H1 (cell line): ENCODE data around the gene RPE.

Experiments
- CEBPB ChIP-seq: IDR thresholded peaks from 2 replicates; pipeline ENCODE4 v1.6.1; 2012; ENCODE audit warnings: low read depth, low read length
- CREB1 ChIP-seq: IDR thresholded peaks from 2 replicates; pipeline ENCODE4 v1.6.1; 2012; ENCODE audit warnings: inconsistent platforms
- KDM1A ChIP-seq: fragments of 200-600, 300-600 bp; sonication (generic); IDR thresholded peaks from 2 replicates; pipeline ENCODE4 v1.7.1; 2016; ENCODE audit warnings: mild to moderate bottlenecking, low read length, borderline replicate concordance
- POLR2A ChIP-seq, 2 experiments: IDR thresholded peaks; 1 replicate in 1 of 2; 2 replicates in 1 of 2; pipeline ENCODE4 v1.6.1; 2011; ENCODE audit warnings: low read depth in 2 of 2, low read length in 2 of 2, mild to moderate bottlenecking in 2 of 2; ENCODE audit errors: control extremely low read depth in 1 of 2
- POLR2AphosphoS5 ChIP-seq: IDR thresholded peaks from 2 replicates; pipeline ENCODE4 v1.6.1; 2011; ENCODE audit warnings: low read depth, low read length
- RAD21 ChIP-seq, 2 experiments: IDR thresholded peaks in 1 of 2; conservative IDR thresholded peaks in 1 of 2; 2 replicates each; pipeline ENCODE4 v1.6.1; 2011; ENCODE audit warnings: low read depth in 2 of 2, low read length in 2 of 2, improper control_type of control experiment in 1 of 2, inconsistent platforms in 1 of 2, mild to moderate bottlenecking in 1 of 2, moderate library complexity in 1 of 2
- RNF2 ChIP-seq: fragments of 200-900, 300-1000 bp; sonication (generic); IDR thresholded peaks from 2 replicates; pipeline ENCODE4 v1.7.1; 2016; ENCODE audit warnings: borderline replicate concordance, low read depth, mild to moderate bottlenecking, antibody characterized with exemption, low read length; ENCODE audit not compliant: poor library complexity, severe bottlenecking; ENCODE audit errors: missing control alignments
- SP1 ChIP-seq: IDR thresholded peaks from 2 replicates; pipeline ENCODE4 v1.6.1; 2011; ENCODE audit warnings: low read depth, low read length
- TBP ChIP-seq: IDR thresholded peaks from 2 replicates; pipeline ENCODE4 v1.6.1; 2011; ENCODE audit warnings: low read depth, low read length, improper control_type of control experiment
- YY1 ChIP-seq: IDR thresholded peaks from 2 replicates; pipeline ENCODE4 v1.6.1; 2011; ENCODE audit warnings: low read depth, mild to moderate bottlenecking, low read length
- TF ChIP-seq, protein P1 (sequence below): IDR thresholded peaks from 2 replicates; pipeline ENCODE4 v1.6.1; 2012; ENCODE audit warnings: inconsistent platforms
- TF ChIP-seq, protein P2 (sequence below), 3 experiments: IDR thresholded peaks; 1 replicate in 2 of 3; 2 replicates in 1 of 3; pipeline versions ENCODE4 v1.5.1 to v1.6.1; 2011; ENCODE audit warnings: low read length in 3 of 3, mild to moderate bottlenecking in 3 of 3, inconsistent platforms in 2 of 3, low read depth in 1 of 3, moderate library complexity in 1 of 3; ENCODE audit not compliant: insufficient read depth in 1 of 3; ENCODE audit errors: control extremely low read depth in 1 of 3

DNA sequence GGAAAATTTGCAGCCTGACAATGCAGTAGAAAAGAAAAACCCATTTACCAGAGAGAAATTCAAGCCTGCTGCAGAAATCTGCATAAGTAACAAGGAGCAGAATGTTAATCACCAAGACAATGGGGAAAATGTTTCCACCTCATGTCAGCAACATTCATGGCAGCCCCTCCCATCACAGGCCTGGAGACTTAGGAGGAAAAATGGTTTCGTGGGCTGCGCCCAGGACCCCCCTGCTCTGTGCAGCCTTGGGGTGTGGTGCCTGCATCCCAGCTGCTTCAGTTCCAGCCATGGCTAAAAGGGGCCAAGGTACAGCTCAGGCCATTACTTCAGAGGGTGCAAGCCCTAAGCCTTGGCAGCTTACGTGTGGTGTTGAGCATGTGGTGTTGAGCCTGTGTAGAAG is 53.4 kb downstream of the RPE start:
- TF ChIP-seq POLR2A (IDR thresholded peaks at IDR 0.05; ENCODE audit: control extremely low read depth in 1 of 2, low read depth in 2 of 2, low read length in 2 of 2) (no peak), RAD21 (IDR thresholded peaks at IDR 0.05 in 1 of 2, conservative IDR thresholded peaks at IDR 0.05 in 1 of 2; ENCODE audit: low read depth in 2 of 2, low read length in 2 of 2) (no peak), CEBPB (no peak), POLR2AphosphoS5 (no peak), SP1 (no peak), KDM1A (no peak), TBP (no peak), CREB1 (no peak), YY1 (no peak), RNF2 (no peak)
- TF ChIP-seq, protein P1, sequence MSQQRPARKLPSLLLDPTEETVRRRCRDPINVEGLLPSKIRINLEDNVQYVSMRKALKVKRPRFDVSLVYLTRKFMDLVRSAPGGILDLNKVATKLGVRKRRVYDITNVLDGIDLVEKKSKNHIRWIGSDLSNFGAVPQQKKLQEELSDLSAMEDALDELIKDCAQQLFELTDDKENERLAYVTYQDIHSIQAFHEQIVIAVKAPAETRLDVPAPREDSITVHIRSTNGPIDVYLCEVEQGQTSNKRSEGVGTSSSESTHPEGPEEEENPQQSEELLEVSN, result no peak
- TF ChIP-seq, protein P2, sequence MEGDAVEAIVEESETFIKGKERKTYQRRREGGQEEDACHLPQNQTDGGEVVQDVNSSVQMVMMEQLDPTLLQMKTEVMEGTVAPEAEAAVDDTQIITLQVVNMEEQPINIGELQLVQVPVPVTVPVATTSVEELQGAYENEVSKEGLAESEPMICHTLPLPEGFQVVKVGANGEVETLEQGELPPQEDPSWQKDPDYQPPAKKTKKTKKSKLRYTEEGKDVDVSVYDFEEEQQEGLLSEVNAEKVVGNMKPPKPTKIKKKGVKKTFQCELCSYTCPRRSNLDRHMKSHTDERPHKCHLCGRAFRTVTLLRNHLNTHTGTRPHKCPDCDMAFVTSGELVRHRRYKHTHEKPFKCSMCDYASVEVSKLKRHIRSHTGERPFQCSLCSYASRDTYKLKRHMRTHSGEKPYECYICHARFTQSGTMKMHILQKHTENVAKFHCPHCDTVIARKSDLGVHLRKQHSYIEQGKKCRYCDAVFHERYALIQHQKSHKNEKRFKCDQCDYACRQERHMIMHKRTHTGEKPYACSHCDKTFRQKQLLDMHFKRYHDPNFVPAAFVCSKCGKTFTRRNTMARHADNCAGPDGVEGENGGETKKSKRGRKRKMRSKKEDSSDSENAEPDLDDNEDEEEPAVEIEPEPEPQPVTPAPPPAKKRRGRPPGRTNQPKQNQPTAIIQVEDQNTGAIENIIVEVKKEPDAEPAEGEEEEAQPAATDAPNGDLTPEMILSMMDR (IDR thresholded peaks at IDR 0.05; ENCODE audit: control extremely low read depth in 1 of 3, insufficient read depth in 1 of 3, low read depth in 1 of 3, low read length in 3 of 3), result no peak
